Skeletal muscle tissue (tissue), 4 donors: ENCODE measurements around the gene DZANK1. TPM values are rescaled to one million over a fixed set of nuclear protein-coding genes. Genes with fewer than 3 reads are reported as not detected.
"Not testable (repeated sequence)": the region's sequence is repeated elsewhere in the genome, so short reads cannot be mapped to it uniquely, and the experiment has no call there.

ENCODE experiments used
- H3K27ac ChIP-seq: one replicate; pipeline ENCODE4 v1.7.0; 2013; ENCODE audit warnings: mild to moderate bottlenecking, low read depth, low read length, inconsistent platforms
- H3K27me3 ChIP-seq, 3 donors: one replicate each; pipeline ENCODE4 v1.7.0; 2013; ENCODE audit warnings: low read length in 3 of 3; ENCODE audit not compliant: control insufficient read depth in 3 of 3, insufficient read depth in 3 of 3
- H3K36me3 ChIP-seq, 3 donors: one replicate each; pipeline ENCODE4 v1.7.0; 2013; ENCODE audit warnings: low read length in 3 of 3; ENCODE audit not compliant: control insufficient read depth in 3 of 3, insufficient read depth in 3 of 3
- H3K4me1 ChIP-seq, 3 donors: one replicate each; pipeline ENCODE4 v1.7.0; 2013; ENCODE audit warnings: low read length in 3 of 3, mild to moderate bottlenecking in 3 of 3; ENCODE audit not compliant: control insufficient read depth in 3 of 3, insufficient read depth in 3 of 3
- H3K4me3 ChIP-seq, 3 donors: one replicate each; pipeline ENCODE4 v1.7.0; 2013; ENCODE audit warnings: low read length in 3 of 3
- H3K9ac ChIP-seq, 3 donors: one replicate each; pipeline ENCODE4 v1.7.0; 2013; ENCODE audit warnings: low read length in 3 of 3, mild to moderate bottlenecking in 3 of 3, moderate library complexity in 2 of 3, low read depth in 1 of 3
- H3K9me3 ChIP-seq, 3 donors: one replicate each; pipeline ENCODE4 v1.7.0; 2013; ENCODE audit warnings: low read length in 3 of 3; ENCODE audit not compliant: control insufficient read depth in 3 of 3
- total RNA-seq: library from RNA; depleted of rRNA; stranded (reverse); fragments of >200 nt; gene quantifications from one replicate; pipeline ENCODE4 v1.2.3, GENCODE V29; 2014
- donor health status: Osteomylitis.

The DZANK1 gene
- total RNA-seq, 1 donor from 2014 or later = 1.0 TPM

DNA sequence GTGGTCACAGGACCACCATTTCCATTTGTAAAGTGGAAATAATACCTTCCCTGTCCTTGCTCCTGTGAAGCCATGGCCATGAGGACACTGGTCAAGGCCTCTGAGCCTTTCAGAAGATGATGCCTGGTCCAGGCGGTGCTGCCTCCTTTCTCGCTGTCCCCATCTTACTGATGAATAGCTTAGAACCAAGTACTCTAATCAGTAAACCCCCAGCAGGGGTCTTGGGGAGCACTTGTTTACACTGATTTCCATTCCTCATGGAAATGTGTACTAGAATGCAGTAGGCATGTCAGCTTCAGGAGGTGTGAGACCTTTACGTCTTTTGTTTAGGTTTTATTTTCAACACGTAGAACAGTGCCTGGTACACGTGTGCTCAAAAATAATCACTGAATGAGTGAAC, 75.1 kb downstream of the DZANK1 start:
- H3K9me3 ChIP-seq = no peaks in the 10 kb centered on the region
- no peaks in the 10 kb centered on the region for H3K36me3 ChIP-seq
- H3K4me1 ChIP-seq = no peaks in the 10 kb centered on the region
- H3K4me3 ChIP-seq = no peak overlapping the region
- no peak overlapping the region for H3K27ac ChIP-seq
- no peak overlapping the region for H3K9ac ChIP-seq
- no peaks in the 10 kb centered on the region for H3K27me3 ChIP-seq

DNA sequence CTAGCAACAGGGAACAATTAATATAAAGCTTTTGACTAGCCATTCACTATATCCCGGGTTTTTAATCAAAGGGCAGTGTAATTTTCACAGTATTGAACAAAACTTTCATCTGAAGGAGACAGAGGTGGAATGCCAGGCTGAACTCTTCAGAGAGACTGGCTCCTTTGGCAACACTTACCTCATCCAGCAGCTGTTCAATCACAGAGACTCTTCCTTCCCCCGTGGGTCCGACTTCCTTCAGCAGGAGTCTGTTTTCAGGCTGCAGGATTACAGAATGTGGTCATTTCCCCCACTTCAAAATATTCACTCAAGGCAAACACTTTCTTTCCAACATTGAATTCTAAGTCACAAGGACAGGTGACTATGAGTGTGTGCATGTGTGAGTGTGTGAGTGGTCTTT, 76.6 kb downstream of the DZANK1 start:
- no peak overlapping the region for H3K9ac ChIP-seq
- no peaks in the 10 kb centered on the region for H3K36me3 ChIP-seq
- no peak overlapping the region for H3K27ac ChIP-seq
- no peaks in the 10 kb centered on the region for H3K27me3 ChIP-seq
- H3K9me3 ChIP-seq = no peaks in the 10 kb centered on the region
- H3K4me3 ChIP-seq = no peak overlapping the region
- no peaks in the 10 kb centered on the region for H3K4me1 ChIP-seq

DNA sequence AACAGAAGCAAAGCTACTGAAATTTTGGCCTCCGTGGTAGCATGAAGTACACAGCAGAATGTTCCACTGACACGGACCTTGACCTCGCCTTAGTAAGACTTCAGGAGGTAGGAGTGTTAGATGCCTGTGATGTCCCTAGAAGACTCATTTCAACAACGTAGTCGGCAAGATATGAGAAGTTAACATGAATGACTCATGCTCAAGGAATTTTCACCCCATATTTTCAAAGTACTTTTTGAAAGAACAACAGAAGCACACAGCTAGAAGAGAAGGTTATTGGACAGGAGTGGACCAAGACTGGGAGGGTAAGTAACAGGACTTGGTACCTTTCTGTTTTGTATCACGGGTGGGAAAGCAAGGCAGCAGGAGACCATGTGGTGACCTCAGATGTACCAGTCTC, 78.0 kb downstream of the DZANK1 start:
- no peak overlapping the region for H3K4me3 ChIP-seq
- H3K27me3 ChIP-seq = no peaks in the 10 kb centered on the region
- no peaks in the 10 kb centered on the region for H3K36me3 ChIP-seq
- H3K4me1 ChIP-seq = no peaks in the 10 kb centered on the region
- no peak overlapping the region for H3K27ac ChIP-seq
- no peaks in the 10 kb centered on the region for H3K9me3 ChIP-seq
- no peak overlapping the region for H3K9ac ChIP-seq

DNA sequence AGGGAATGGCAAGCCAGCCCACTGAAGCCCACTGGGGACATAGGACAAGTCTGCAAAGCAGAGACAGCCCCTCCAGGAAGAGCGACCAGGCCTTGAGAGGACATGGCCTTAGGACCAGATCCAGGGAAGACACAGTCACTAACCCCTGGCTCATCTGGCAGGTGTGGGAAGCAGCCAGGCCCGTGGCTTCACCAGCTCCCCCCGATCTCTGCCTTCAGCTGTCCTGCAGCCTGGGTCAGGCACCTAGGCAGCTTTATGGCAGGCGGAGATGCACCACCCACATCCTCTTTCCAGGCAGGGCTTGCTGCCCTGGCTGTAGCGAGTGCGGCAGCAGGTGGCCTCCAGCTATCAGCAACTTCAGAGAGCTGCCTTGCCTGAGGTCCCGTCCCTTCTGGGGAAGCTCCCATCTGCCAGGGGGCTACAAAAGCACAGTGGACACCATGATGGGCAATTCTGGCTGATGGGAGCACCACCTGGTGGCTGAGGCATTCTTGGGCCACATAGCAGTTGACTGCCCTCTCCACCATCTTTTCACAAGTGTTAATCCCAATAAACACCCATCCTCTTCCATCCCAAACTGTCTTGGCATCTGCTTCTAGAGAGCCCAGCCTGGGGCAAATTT, 85.8 kb downstream of the DZANK1 start:
- Histone ChIP-seq H3K9me3 (no peaks in the 10 kb centered on the region), H3K36me3 (no peaks in the 10 kb centered on the region), H3K9ac (no peak overlapping the region), H3K27ac (no peak overlapping the region), H3K27me3 (no peaks in the 10 kb centered on the region), H3K4me3 (no peak overlapping the region), H3K4me1 (no peaks in the 10 kb centered on the region)

DNA sequence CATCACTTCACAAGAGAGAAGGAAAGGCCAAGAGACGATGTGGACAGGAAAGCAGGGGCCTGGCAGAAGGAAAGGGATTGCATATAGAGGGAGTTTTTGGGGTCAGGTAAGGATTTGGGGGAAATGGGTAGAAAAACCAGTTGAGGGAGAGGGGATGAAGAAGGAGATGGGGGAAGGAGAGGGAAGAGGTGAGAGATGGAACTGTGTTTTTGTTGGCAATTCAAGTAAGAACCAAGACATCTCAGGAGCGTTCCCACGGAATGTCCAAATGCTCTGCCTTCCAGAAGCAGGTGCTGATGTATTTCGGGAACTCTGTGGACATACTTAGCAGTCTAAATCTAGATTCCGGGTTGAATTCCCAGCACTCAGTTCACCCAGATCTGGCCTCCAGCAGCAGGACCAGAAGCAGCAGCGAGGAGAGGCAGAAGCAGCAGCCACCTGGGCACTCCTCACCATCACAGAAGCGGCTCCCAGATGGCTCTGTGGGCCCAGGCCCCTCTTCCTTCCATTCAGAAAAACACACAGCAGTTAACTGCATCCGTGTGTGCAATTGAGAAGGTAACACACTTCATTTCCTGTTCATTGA, 88.8 kb downstream of the DZANK1 start:
- no peaks in the 10 kb centered on the region for H3K36me3 ChIP-seq
- no peak overlapping the region for H3K27ac ChIP-seq
- H3K4me1 ChIP-seq = no peaks in the 10 kb centered on the region
- H3K27me3 ChIP-seq = no peaks in the 10 kb centered on the region
- H3K9ac ChIP-seq = no peak overlapping the region
- H3K4me3 ChIP-seq = no peak overlapping the region
- no peaks in the 10 kb centered on the region for H3K9me3 ChIP-seq

DNA sequence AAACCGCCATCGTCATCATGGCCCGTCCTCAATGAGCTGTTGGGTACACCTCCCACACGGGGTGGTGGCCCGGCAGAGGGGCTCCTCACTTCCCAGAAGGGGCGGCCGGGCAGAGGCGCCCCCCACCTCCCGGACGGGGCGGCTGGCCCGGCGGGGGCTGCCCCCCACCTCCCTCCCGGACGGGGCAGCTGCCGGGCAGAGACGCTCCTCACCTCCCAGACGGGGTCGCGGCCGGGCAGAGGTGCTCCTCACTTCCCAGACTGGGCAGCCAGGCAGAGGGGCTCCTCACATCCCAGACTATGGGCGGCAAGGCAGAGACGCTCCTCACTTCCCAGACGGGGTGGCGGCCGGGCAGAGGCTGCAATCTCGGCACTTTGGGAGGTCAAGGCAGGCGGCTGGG, 91.3 kb downstream of the DZANK1 start:
- not testable (repeated sequence) for H3K4me1 ChIP-seq, H3K27ac ChIP-seq, H3K9me3 ChIP-seq, H3K9ac ChIP-seq, H3K27me3 ChIP-seq, H3K36me3 ChIP-seq, H3K4me3 ChIP-seq

DNA sequence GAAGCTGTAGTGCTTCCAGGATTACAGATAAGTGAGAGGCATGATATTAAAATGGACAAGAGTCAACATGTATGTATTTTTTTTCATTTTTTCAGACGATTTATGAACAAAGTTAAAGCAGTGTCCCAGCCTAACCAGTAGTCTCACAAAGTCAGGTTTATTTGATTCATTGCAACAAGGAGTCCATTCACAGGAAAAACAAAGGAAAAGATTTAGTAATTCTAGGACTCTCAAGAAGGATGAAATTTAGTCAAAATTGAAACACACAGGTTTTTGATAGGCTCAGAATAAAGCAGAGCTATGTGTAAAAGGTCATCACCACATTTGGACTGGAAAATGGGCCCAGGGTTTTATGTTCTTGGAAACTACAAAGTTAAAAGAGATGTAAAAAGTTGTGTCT, 94.5 kb downstream of the DZANK1 start:
- Histone ChIP-seq H3K27ac (no peak overlapping the region), H3K9ac (no peak overlapping the region), H3K9me3 (no peaks in the 10 kb centered on the region), H3K36me3 (no peaks in the 10 kb centered on the region), H3K4me3 (no peak overlapping the region), H3K27me3 (no peaks in the 10 kb centered on the region), H3K4me1 (no peaks in the 10 kb centered on the region)

DNA sequence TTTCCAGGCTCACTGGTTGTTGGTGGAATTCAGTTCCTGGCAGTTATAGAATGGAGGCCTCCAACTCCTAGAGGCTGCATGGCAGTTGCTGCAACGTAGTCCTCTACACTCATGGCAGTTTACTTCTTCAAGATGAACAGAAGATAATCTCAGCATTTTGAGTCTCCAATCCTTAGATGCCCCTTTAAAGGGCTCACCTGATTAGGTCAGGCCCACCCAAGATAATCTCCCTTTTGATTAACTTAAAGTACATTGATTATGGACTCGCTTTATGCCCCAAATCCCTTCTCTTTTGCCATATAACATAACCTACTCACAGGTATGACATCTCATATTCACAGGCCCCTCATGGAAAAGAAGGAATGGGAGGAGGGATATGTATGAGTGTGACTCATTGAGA, 102.1 kb downstream of the DZANK1 start:
- Histone ChIP-seq H3K9me3 (no peaks in the 10 kb centered on the region), H3K27ac (no peak overlapping the region), H3K9ac (no peak overlapping the region), H3K4me1 (no peaks in the 10 kb centered on the region), H3K27me3 (no peaks in the 10 kb centered on the region), H3K36me3 (no peaks in the 10 kb centered on the region), H3K4me3 (no peak overlapping the region)

DNA sequence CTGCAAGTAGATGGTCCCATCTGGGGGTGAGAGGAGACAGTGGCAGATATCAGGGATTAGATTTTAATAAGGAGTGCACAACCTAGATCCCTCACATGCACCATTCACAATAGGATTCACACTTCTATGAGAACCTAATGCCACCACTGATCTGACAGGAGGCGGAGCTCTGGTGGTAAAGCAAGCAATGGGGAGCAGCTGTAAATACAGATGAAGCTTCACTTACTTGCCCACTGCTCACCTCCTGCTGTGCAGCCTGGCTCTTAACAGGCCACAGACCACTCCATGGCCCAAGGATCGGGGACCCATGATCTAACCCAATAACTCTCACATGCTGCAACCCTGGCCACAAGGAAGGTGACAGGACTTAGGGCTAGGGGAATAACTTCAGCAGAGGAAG, 103.1 kb downstream of the DZANK1 start:
- Histone ChIP-seq H3K9me3 (no peaks in the 10 kb centered on the region), H3K27ac (no peak overlapping the region), H3K27me3 (no peaks in the 10 kb centered on the region), H3K9ac (no peak overlapping the region), H3K36me3 (no peaks in the 10 kb centered on the region), H3K4me3 (no peak overlapping the region), H3K4me1 (no peaks in the 10 kb centered on the region)

DNA sequence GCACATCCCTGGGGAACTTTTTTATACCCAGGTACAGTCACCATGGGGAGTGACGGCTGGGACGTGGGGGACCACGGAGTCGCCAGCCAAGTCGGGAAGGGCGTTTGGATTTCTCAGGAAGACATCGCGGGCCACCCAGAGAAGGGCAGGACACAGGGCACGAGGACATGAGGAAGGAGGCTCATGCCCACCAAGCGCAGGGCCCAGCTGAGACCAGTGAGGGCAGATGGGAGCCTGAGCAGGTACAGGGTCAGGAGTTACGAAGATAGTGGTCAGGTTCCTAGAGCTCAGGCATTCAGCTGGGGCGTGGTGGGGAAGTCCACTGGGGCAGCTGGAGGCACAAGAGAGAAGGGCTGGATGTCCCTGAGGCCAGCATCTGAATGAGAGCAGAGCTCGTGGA, 103.9 kb downstream of the DZANK1 start:
- Histone ChIP-seq H3K9me3 (no peaks in the 10 kb centered on the region), H3K4me1 (no peaks in the 10 kb centered on the region), H3K9ac (no peak overlapping the region), H3K27me3 (no peaks in the 10 kb centered on the region), H3K27ac (no peak overlapping the region), H3K4me3 (no peak overlapping the region), H3K36me3 (no peaks in the 10 kb centered on the region)
